K562 (cell line): ENCODE data around the gene MRNIP. TPM values are rescaled to one million over a fixed set of nuclear protein-coding genes. Genes with fewer than 3 reads are reported as not detected.

ENCODE experiments used
- ATAC-seq: fragments of 200-7000 bp; cut with Tn5 transposase; 3 replicates; pipeline ENCODE4 v1.9.1; 2020; ENCODE audit warnings: moderate library complexity
- BruUV-seq: library from RNA; stranded (reverse); fragments of 400-500 nt; replicated peaks from 2 replicates; lab custom pipeline; 2021; lab: Mats Ljungman, UMichigan
- CTCF ChIA-PET: fragments of 300-600 bp; formaldehyde crosslinking; extraction: SDS; loops from one replicate; lab custom pipeline; 2021; ENCODE audit warnings: low intra/inter-chr PET ratio; lab: Yijun Ruan, JAX
- POLR2A ChIA-PET: fragments of 300-600, 350-650 bp; sonication (Branson Sonifier 250); formaldehyde crosslinking; extraction: SDS; loops from one replicate; lab custom pipeline; 2021; ENCODE audit warnings: antibody characterized with exemption, inconsistent platforms; lab: Yijun Ruan, JAX
- DNase-seq, 4 experiments: peaks; one replicate each; pipeline versions ENCODE4 v3.0.0 to v3.0.0-alpha.2; 2011 to 2018; ENCODE audit warnings: low spot score in 3 of 4, mixed read lengths in 3 of 4; ENCODE audit errors: extremely low read depth in 1 of 4
- FAIRE-seq: peaks from 2 replicates; lab custom pipeline; 2011; peaks lifted over from hg19 to GRCh38; lab: Jason Lieb, UNC
- H2AFZ ChIP-seq: 2 replicates; pipeline ENCODE4 v1.6.0; 2011; ENCODE audit warnings: low read depth, low read length, control low read depth, inconsistent platforms
- H3K27ac ChIP-seq: fragments of 200-600 bp; 3 replicates; pipeline ENCODE4 v1.8.0; 2011; ENCODE audit warnings: low read depth, mild to moderate bottlenecking, control low read depth, inconsistent platforms, low read length, moderate library complexity, mixed read lengths; ENCODE audit errors: extremely low read depth
- H3K27me3 ChIP-seq, 2 experiments: fragments of 300-600 bp in 1 of 2; 2 replicates in 1 of 2; 3 replicates in 1 of 2; pipeline versions ENCODE4 v1.6.0 to v1.8.0; 2011; ENCODE audit warnings: inconsistent platforms in 2 of 2, low read length in 2 of 2, mild to moderate bottlenecking in 1 of 2, mixed read lengths in 1 of 2, moderate library complexity in 1 of 2; ENCODE audit not compliant: control insufficient read depth in 2 of 2, insufficient read depth in 2 of 2
- H3K36me3 ChIP-seq: fragments of 300-600 bp; 3 replicates; pipeline ENCODE4 v1.8.0; 2011; ENCODE audit warnings: mild to moderate bottlenecking, low read length, inconsistent platforms; ENCODE audit not compliant: control insufficient read depth, insufficient read depth
- H3K4me1 ChIP-seq, 2 experiments: fragments of 200-600 bp in 1 of 2; replicated peaks in 1 of 2; 2 replicates in 1 of 2; 3 replicates in 1 of 2; pipeline versions ENCODE4 v1.5.1 to v1.8.0; 2011; ENCODE audit warnings: inconsistent platforms in 2 of 2, low read length in 2 of 2, mild to moderate bottlenecking in 1 of 2, mixed read lengths in 1 of 2, moderate library complexity in 1 of 2; ENCODE audit not compliant: control insufficient read depth in 2 of 2, insufficient read depth in 2 of 2
- H3K4me2 ChIP-seq: 2 replicates; pipeline ENCODE4 v1.6.1; 2011; ENCODE audit warnings: low read length, control low read depth, inconsistent platforms, mixed read lengths; ENCODE audit not compliant: insufficient read depth
- H3K4me3 ChIP-seq: fragments of 200-600 bp; sonication (generic), shearing (Covaris generic); 2 replicates; pipeline ENCODE4 v1.5.1; 2016; ENCODE audit warnings: control low read depth, inconsistent platforms
- H3K79me2 ChIP-seq: fragments of 200-600 bp; 3 replicates; pipeline ENCODE4 v1.8.0; 2011; ENCODE audit warnings: low read length, inconsistent platforms; ENCODE audit not compliant: control insufficient read depth, insufficient read depth
- H3K9ac ChIP-seq, 2 experiments: 2 replicates each; pipeline versions ENCODE4 v1.6.0 to v1.6.1; 2011; ENCODE audit warnings: low read depth in 2 of 2, low read length in 2 of 2, control low read depth in 1 of 2, inconsistent platforms in 1 of 2, mild to moderate bottlenecking in 1 of 2, mixed read lengths in 1 of 2; ENCODE audit not compliant: insufficient read depth in 1 of 2
- H3K9me1 ChIP-seq: one replicate; pipeline ENCODE4 v1.6.0; 2011; ENCODE audit warnings: inconsistent platforms, mild to moderate bottlenecking, low read length, moderate library complexity; ENCODE audit not compliant: control insufficient read depth, insufficient read depth
- H3K9me3 ChIP-seq: replicated peaks from 2 replicates; pipeline ENCODE4 v1.5.1; 2011; ENCODE audit warnings: low read depth, low read length, inconsistent platforms; ENCODE audit not compliant: control insufficient read depth, insufficient read depth
- H4K20me1 ChIP-seq: replicated peaks from 2 replicates; pipeline ENCODE4 v1.6.1; 2011; ENCODE audit warnings: low read length, inconsistent platforms, mixed read lengths; ENCODE audit not compliant: control insufficient read depth, insufficient read depth
- BRD4 ChIP-seq: fragments of 200-600 bp; sonication (generic); IDR thresholded peaks from 2 replicates; pipeline ENCODE4 v1.6.1; 2017; ENCODE audit warnings: inconsistent platforms
- CREM ChIP-seq: IDR thresholded peaks from 2 replicates; pipeline ENCODE4 v1.6.1; 2014; ENCODE audit warnings: antibody characterized with exemption, low read depth
- GTF2A2 ChIP-seq: IDR thresholded peaks from 2 replicates; pipeline ENCODE4 v1.6.1; 2016; ENCODE audit warnings: mild to moderate bottlenecking, missing genetic modification characterization, missing compliant biosample characterization
- MTA2 ChIP-seq: fragments of 450-650 bp; IDR thresholded peaks from 2 replicates; pipeline ENCODE4 v1.6.1; 2016; ENCODE audit warnings: low read depth
- POLR2G ChIP-seq: fragments of 200-400 bp; formaldehyde crosslinking; IDR thresholded peaks from 2 replicates; pipeline ENCODE4 v1.6.1; 2017; ENCODE audit warnings: low read depth, mild to moderate bottlenecking, antibody characterized with exemption, low read length, moderate library complexity
- TCF7L2 ChIP-seq: fragments of 150-350 bp; IDR thresholded peaks from 2 replicates; pipeline ENCODE4 v1.6.1; 2016; ENCODE audit warnings: low read depth, mild to moderate bottlenecking, low read length, moderate library complexity
- ZNF23 ChIP-seq: fragments of 250-450 bp; sonication (Bioruptor Pico); IDR thresholded peaks from 2 replicates; pipeline ENCODE4 v1.4.0; 2020; ENCODE audit warnings: mild to moderate bottlenecking
- ZNF507 ChIP-seq: conservative IDR thresholded peaks from 2 replicates; pipeline ENCODE4 v1.6.1; 2017; ENCODE audit warnings: missing genetic modification characterization, missing compliant biosample characterization
- ZNF77 ChIP-seq: fragments of 250-450 bp; sonication (Bioruptor Pico); IDR thresholded peaks from 2 replicates; pipeline ENCODE4 v1.5.0; 2020
- ZNF780A ChIP-seq: fragments of 250-450 bp; sonication (Bioruptor Pico); IDR thresholded peaks from 2 replicates; pipeline ENCODE4 v1.5.0; 2021; ENCODE audit warnings: mild to moderate bottlenecking
- WGBS: fragments of 100-300 bp; shearing (Covaris generic); methylation state at CpG from one replicate; pipeline ENCODE4 v1.1.6; 2016; ENCODE audit warnings: low coverage, mixed read lengths; ENCODE audit not compliant: insufficient coverage; ENCODE audit errors: missing lambda C conversion rate; 5-methylcytosine and 5-hydroxymethylcytosine counted together
- in situ Hi-C: fragments of 300-500 bp; cut with MboI; formaldehyde crosslinking; loops from 4 replicates; pipeline ENCODE4 v1.15.0; 2018; ENCODE audit warnings: inconsistent platforms, mixed read lengths
- intact Hi-C: fragments of 100-400 bp; cut with micrococcal nuclease; formaldehyde crosslinking; loops from 2 replicates; pipeline ENCODE4 v1.14.2; 2022
- polyA plus RNA-seq, 8 experiments: library from polyadenylated mRNA; depleted of rRNA in 4 of 8; stranded (reverse) in 5 of 8; unstranded in 3 of 8; fragments of >200 nt; fragmentation: Nextera tagmentation in 2 of 8; fragmentation: Illumina TruSeq in 1 of 8; extraction: Ambion mirVana in 2 of 8; extraction: Trizol in 1 of 8; gene quantifications; 2 replicates each; pipeline versions ENCODE4 v1.2.1 to v1.2.3, GENCODE V29; 2011 to 2014; ENCODE audit warnings: inconsistent platforms in 1 of 8, missing spikeins in 1 of 8
- total RNA-seq, 7 experiments: library from RNA; depleted of rRNA in 6 of 7; stranded (reverse); fragments of >200 nt in 6 of 7; fragmentation: Illumina TruSeq in 2 of 7; extraction: Trizol in 2 of 7; gene quantifications; 2 replicates each; pipeline versions ENCODE4 v1.2.1 to v1.2.3, GENCODE V29; 2011 to 2021; ENCODE audit warnings: low replicate concordance in 1 of 7
- TF ChIP-seq, protein P1 (sequence below), 2 experiments: fragments of 200-800 bp in 1 of 2; sonication (Bioruptor generic) in 1 of 2; sonication (generic) in 1 of 2; formaldehyde crosslinking in 1 of 2; IDR thresholded peaks in 1 of 2; conservative IDR thresholded peaks in 1 of 2; 2 replicates each; pipeline versions ENCODE4 v1.5.0 to v1.6.1; 2016 to 2020; ENCODE audit warnings: missing compliant biosample characterization in 1 of 2, missing genetic modification characterization in 1 of 2, missing genetic modification reagents in 1 of 2
- TF ChIP-seq, protein P2 (sequence below): fragments of 450-650 bp; IDR thresholded peaks from 2 replicates; pipeline ENCODE4 v1.6.1; 2016; ENCODE audit warnings: antibody characterized with exemption

MRNIP gene
- total and polyA plus RNA-seq, 9 of the 15 experiments (the other 6 are each of a cell fraction or from before 2014, with no cell fraction given), result 3.6 to 39.0 (median 16.8) TPM

DNA sequence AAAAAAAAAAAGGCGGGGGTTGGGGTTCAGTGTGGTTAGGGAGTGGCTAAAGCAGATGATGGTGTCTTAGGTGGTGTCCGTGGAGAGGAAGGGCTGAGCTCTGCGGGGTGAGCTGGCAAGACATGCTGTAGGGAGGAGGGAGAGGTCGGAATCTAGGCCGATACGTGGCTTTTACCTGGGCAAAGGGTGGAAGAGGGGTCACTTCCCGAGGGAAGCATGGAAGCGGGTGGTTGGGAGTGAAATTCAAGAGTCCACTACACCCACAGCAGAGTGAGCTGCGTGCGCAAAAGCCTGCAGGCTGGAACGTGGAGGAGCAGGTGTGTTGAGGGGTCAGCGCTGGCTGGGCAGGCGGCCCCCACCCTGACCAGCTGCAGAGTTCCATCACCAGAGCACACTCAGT, 31.3 kb upstream of the MRNIP start (continued):
- TF ChIP-seq GTF2A2 (tag) (no peak), CREM (no peak), TCF7L2 (no peak), ZNF77 (CRISPR knock-in tag) (no peak)

DNA sequence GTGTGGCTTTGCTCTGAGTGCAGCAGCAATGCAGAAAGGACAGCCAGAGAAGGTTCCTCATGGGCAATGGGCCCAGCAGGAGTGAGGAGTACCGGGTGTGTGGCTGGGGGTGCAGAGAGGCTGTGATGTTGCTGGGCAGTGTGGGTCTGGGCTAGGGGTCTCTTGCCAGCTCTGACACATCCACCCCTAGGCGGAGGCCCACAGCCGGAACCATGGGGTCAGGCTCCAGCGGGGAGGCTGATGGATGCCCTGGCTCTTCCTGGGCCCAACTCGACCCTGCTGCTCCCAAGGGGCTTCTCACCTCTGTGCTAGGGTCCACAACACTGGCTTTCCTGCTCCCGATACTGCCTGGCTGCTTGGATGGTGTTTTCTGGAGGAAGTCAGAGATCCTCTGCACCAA, 29.2 kb upstream of the MRNIP start:
- CTCF ChIA-PET, result no interaction called here

DNA sequence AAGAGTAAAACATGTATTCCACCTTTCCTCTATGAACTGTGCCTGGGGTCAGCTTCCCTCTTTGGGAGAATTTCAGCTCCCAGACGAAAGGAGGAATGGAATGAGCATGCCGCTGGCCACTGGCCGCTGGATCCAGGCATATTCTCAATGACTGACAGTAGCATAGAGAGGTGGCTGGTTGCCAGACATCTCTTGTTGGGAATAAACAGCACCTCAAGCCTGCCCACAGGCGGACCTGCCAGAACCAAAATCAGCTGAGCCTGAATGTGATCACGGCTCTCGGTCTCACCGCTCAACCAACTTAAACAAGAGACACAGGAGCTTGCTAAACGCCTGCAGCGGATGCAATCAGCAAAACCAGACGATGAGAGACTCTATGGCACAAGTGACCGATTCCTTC, 28.5 kb upstream of the MRNIP start:
- H3K9me3 ChIP-seq, result peaks cover 17% of the 10 kb centered on the region
- ChIA-PET CTCF (no interaction called here), POLR2A (interaction anchor here (0.7 to 1.0 kb wide), 2 partner anchors 16 to 19 kb away, joined by 3 read pairs; no protein-coding TSS in a partner anchor)
- no peak overlapping the region for H3K27ac ChIP-seq
- no peak overlapping the region for H3K9ac ChIP-seq
- H3K4me1 ChIP-seq, result no peaks in the 10 kb centered on the region
- WGBS, result over 99% methylated on average over 11 of the region's 11 CpGs
- in situ Hi-C loops, result no loop called here
- no peak for DNase-seq
- BruUV-seq, result no TSS peak
- H2AFZ ChIP-seq, result no peak overlapping the region
- no peak for FAIRE-seq
- ATAC-seq, result no peak
- TF ChIP-seq, protein P1, sequence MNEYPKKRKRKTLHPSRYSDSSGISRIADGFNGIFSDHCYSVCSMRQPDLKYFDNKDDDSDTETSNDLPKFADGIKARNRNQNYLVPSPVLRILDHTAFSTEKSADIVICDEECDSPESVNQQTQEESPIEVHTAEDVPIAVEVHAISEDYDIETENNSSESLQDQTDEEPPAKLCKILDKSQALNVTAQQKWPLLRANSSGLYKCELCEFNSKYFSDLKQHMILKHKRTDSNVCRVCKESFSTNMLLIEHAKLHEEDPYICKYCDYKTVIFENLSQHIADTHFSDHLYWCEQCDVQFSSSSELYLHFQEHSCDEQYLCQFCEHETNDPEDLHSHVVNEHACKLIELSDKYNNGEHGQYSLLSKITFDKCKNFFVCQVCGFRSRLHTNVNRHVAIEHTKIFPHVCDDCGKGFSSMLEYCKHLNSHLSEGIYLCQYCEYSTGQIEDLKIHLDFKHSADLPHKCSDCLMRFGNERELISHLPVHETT (CRISPR knock-in tag; conservative IDR thresholded peaks at IDR 0.05 in 1 of 2, IDR thresholded peaks at IDR 0.05 in 1 of 2), result no peak
- no peak for TF ChIP-seq MTA2
- TF ChIP-seq, protein P2, sequence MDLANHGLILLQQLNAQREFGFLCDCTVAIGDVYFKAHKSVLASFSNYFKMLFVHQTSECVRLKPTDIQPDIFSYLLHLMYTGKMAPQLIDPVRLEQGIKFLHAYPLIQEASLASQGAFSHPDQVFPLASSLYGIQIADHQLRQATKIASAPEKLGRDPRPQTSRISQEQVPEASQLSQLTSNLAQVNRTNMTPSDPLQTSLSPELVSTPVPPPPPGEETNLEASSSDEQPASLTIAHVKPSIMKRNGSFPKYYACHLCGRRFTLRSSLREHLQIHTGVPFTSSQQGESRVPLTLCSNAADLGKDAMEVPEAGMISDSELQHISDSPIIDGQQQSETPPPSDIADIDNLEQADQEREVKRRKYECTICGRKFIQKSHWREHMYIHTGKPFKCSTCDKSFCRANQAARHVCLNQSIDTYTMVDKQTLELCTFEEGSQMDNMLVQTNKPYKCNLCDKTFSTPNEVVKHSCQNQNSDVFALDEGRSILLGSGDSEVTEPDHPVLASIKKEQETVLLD, result no peak
- TF ChIP-seq ZNF23 (CRISPR knock-in tag), result no peak
- no peak for TF ChIP-seq ZNF780A (CRISPR knock-in tag)
- TF ChIP-seq ZNF77 (CRISPR knock-in tag), result no peak
- no peaks in the 10 kb centered on the region for H3K27me3 ChIP-seq
- H3K79me2 ChIP-seq, result no peaks in the 10 kb centered on the region
- no peaks in the 10 kb centered on the region for H4K20me1 ChIP-seq
- no peak overlapping the region for H3K4me2 ChIP-seq
- peaks cover 90% of the 10 kb centered on the region for H3K36me3 ChIP-seq
- no peaks in the 10 kb centered on the region for H3K9me1 ChIP-seq
- intact Hi-C loops, result no loop called here
- H3K4me3 ChIP-seq, result no peak overlapping the region

More for the DNA sequence above, 29.2 kb upstream of the MRNIP start:
- DNase-seq (no peak), FAIRE-seq (no peak), ATAC-seq (no peak)
- BruUV-seq, result no TSS peak
- TF ChIP-seq ZNF507 (tag) (no peak), POLR2G (0 out of 2 replicates have a peak, but pooled peaks have one; percentile 28), BRD4 (no peak)
- H4K20me1 ChIP-seq, result no peaks in the 10 kb centered on the region
- H3K27ac ChIP-seq, result no peak overlapping the region
- no peak overlapping the region for H3K4me2 ChIP-seq
- H3K9ac ChIP-seq, result no peak overlapping the region
- in situ Hi-C loops, result no loop called here
- POLR2A ChIA-PET, result interaction anchor here (0.7 to 1.0 kb wide), 3 partner anchors 15 to 19 kb away, joined by 3 read pairs; no protein-coding TSS in a partner anchor
- no peaks in the 10 kb centered on the region for H3K9me1 ChIP-seq
- intact Hi-C loops, result no loop called here
- H3K79me2 ChIP-seq, result no peaks in the 10 kb centered on the region
- H3K4me1 ChIP-seq, result no peaks in the 10 kb centered on the region
- H3K4me3 ChIP-seq, result no peak overlapping the region
- H3K9me3 ChIP-seq, result peaks cover 10% of the 10 kb centered on the region
- 92% methylated on average over 6 of the region's 6 CpGs for WGBS
- no peak overlapping the region for H2AFZ ChIP-seq
- peaks cover 92% of the 10 kb centered on the region for H3K36me3 ChIP-seq
- H3K27me3 ChIP-seq, result no peaks in the 10 kb centered on the region
